Peyer's patch (tissue), 4 donors: ENCODE measurements around the gene PAGE4. TPM values are rescaled to one million over a fixed set of nuclear protein-coding genes. Genes with fewer than 3 reads are reported as not detected.

Experiments
- DNase-seq, 3 donors: peaks; one replicate each; pipeline ENCODE4 v3.0.0-alpha.2; 2017 to 2019
- H3K27ac ChIP-seq, 4 donors: fragments of 200-600 bp; sonication (generic); one replicate each; pipeline ENCODE4 v1.5.1; 2016 to 2019
- H3K27me3 ChIP-seq, 2 donors: fragments of 200-600 bp; sonication (generic); one replicate each; pipeline ENCODE4 v1.5.1; 2019
- H3K36me3 ChIP-seq, 3 donors: fragments of 200-600 bp; sonication (generic); one replicate each; pipeline ENCODE4 v1.5.1; 2016 to 2019
- H3K4me1 ChIP-seq, 4 donors: fragments of 200-600 bp; sonication (generic); one replicate each; pipeline ENCODE4 v1.5.1; 2016 to 2019
- H3K4me3 ChIP-seq, 4 donors: fragments of 200-600 bp; sonication (generic); 1 replicate in 3 of 4; 2 replicates in 1 of 4; pipeline ENCODE4 v1.5.1; 2016 to 2019; ENCODE audit warnings: mild to moderate bottlenecking in 1 of 4
- H3K9me3 ChIP-seq, 4 donors: fragments of 200-600 bp; sonication (generic); one replicate each; pipeline ENCODE4 v1.5.1; 2016 to 2019; ENCODE audit warnings: mild to moderate bottlenecking in 1 of 4
- CTCF ChIP-seq, 6 experiments: fragments of 450-650 bp in 4 of 6; fragments of 200-600 bp in 2 of 6; sonication (generic) in 1 of 6; IDR thresholded peaks; one replicate each; pipeline ENCODE4 v1.5.1; 2017 to 2019; ENCODE audit warnings: antibody characterized with exemption in 6 of 6, mild to moderate bottlenecking in 3 of 6, moderate library complexity in 1 of 6
- POLR2A ChIP-seq, 2 donors: fragments of 450-650 bp; IDR thresholded peaks; one replicate each; pipeline ENCODE4 v1.5.1; 2017; ENCODE audit warnings: antibody characterized with exemption in 2 of 2, mild to moderate bottlenecking in 2 of 2, moderate library complexity in 2 of 2
- total RNA-seq, 4 donors: library from RNA; depleted of rRNA; stranded (reverse); fragments of >200 nt; gene quantifications; one replicate each; pipeline ENCODE4 v1.1.0, GENCODE V29; 2016

Gene PAGE4
- total RNA-seq, 4 donors from 2014 or later: not detected

DNA sequence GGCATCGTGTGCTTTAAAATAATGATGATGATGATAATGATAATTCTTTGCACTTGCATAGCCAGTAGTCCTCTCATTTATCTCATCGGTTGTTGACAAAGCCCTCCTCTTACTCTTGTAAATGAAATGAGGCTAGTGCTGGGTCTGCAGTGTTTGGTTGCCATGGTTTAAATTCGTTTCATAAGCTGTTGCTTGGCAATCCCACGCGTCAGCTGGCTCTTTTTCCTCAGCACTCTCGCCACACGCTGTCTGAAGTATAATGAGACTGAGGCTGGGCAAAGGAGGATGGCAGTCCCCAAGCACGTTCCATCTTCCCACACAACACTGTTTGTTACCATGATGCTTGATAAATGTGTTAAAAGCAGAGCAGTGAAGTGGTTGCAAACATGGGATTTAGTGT, 15.5 kb downstream of the PAGE4 start:
- Histone ChIP-seq H3K27me3 (no peaks in the 10 kb centered on the region), H3K4me1 (no peaks in the 10 kb centered on the region), H3K4me3 (no peak overlapping the region), H3K36me3 (no peaks in the 10 kb centered on the region), H3K9me3 (no peaks in the 10 kb centered on the region), H3K27ac (no peak overlapping the region)
- DNase-seq: no peak
- TF ChIP-seq CTCF (IDR thresholded peaks at IDR 0.05) (no peak), POLR2A (IDR thresholded peaks at IDR 0.05) (no peak)

DNA sequence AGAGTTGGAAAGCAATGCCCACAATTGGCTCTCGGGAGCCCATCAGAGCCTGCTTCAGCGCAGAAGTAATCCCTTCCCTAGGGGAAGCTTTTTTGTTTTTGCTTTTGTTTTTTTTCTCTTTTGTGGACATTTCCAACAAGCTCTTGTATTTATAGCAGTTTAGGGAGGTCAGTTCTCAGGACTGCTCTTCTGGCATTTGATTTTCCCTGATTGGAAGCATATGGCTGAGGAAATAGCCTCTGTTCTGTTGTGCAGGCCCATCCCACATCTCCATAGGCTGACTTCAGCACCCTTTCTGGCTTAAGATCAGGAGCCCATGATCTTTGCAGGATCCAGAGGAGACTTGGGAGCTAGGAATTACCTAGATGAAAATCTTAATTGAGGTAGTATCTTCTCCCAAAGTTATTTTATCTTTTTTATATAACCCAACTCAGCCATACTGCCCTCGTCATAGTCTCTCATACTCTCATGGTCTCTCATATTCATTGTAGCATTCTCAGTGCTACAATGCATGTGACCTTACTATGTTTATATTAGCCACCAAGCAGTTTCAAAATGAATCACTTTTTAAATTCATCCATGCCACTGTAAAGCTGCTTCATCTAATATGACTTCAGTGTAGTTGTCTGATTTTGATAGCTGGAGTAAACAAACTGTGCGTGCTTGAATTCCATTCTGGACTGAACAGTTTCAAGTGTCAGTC, 16.7 kb downstream of the PAGE4 start:
- TF ChIP-seq CTCF (IDR thresholded peaks at IDR 0.05) (no peak), POLR2A (IDR thresholded peaks at IDR 0.05) (no peak)
- no peak for DNase-seq
- H3K27me3 ChIP-seq: no peaks in the 10 kb centered on the region
- no peak overlapping the region for H3K4me3 ChIP-seq
- no peak overlapping the region for H3K27ac ChIP-seq
- no peaks in the 10 kb centered on the region for H3K4me1 ChIP-seq
- no peaks in the 10 kb centered on the region for H3K9me3 ChIP-seq
- no peaks in the 10 kb centered on the region for H3K36me3 ChIP-seq

DNA sequence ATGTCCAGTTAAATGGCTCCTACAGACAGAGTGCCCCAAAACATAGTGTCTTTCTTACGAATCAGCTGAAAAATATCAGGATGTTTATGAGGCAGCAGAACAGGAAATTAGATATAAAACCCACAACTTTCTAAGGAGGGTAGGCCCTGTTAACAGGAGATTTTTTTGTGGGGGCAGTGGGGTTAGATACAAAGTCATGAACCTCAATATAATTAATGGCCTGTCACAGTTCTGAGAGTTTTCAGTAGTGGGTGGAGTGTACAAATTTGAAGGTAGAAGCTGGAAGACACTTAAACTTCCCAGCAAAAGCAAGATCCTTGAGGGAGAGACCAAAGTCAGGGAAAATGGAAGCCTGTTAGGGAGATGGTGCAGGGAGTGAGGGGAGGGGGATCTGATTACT, 17.4 kb downstream of the PAGE4 start:
- no peaks in the 10 kb centered on the region for H3K9me3 ChIP-seq
- H3K27me3 ChIP-seq: no peaks in the 10 kb centered on the region
- no peak overlapping the region for H3K4me3 ChIP-seq
- DNase-seq: no peak
- no peaks in the 10 kb centered on the region for H3K36me3 ChIP-seq
- no peak for TF ChIP-seq CTCF (IDR thresholded peaks at IDR 0.05)
- TF ChIP-seq POLR2A (IDR thresholded peaks at IDR 0.05): no peak
- no peak overlapping the region for H3K27ac ChIP-seq
- H3K4me1 ChIP-seq: no peaks in the 10 kb centered on the region

DNA sequence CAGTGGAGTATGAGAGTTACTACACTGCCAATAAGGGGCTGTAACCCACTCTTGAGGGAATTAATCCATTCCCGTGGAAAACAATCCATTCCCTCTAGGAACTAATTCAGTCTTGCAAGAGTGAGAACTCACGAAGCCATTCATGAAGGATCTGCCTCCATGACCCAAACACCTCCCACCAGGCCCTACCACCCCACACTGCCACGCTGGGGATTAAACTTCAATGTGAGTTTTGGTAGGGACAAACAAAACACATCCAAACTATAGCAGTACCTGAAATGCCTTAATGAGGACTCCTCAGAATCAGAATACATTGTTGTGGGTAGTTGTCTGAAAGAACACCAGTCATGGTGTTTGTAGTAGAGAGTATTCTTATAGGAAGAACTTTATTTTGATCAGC, 19.2 kb downstream of the PAGE4 start:
- Histone ChIP-seq H3K4me1 (no peaks in the 10 kb centered on the region), H3K9me3 (no peaks in the 10 kb centered on the region), H3K36me3 (no peaks in the 10 kb centered on the region), H3K27me3 (no peaks in the 10 kb centered on the region), H3K27ac (no peak overlapping the region), H3K4me3 (no peak overlapping the region)
- TF ChIP-seq POLR2A (IDR thresholded peaks at IDR 0.05) (no peak), CTCF (IDR thresholded peaks at IDR 0.05) (no peak)
- DNase-seq: no peak

DNA sequence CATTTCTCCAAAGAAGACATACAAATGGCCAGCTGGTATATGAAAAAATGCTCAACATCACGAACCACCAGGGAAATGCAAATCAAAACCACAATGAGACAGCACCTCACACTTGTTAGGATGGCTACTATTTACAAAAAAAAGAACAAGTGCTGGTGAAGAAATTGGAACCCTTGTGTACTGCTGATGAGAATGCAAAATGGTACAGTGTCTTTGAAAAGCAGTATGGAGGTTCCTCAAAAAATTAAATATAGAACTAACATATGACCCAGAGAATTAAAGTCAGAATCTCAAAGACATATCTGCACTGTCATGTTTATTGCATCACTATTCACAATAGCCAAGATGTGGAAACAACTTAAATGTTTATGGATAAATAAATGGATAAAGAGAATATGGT, 20.9 kb downstream of the PAGE4 start:
- Histone ChIP-seq H3K27ac (no peak overlapping the region), H3K27me3 (no peaks in the 10 kb centered on the region), H3K36me3 (no peaks in the 10 kb centered on the region), H3K9me3 (no peaks in the 10 kb centered on the region), H3K4me3 (no peak overlapping the region), H3K4me1 (no peaks in the 10 kb centered on the region)
- TF ChIP-seq CTCF (IDR thresholded peaks at IDR 0.05): no peak
- TF ChIP-seq POLR2A (IDR thresholded peaks at IDR 0.05): no peak
- no peak for DNase-seq

- Histone ChIP-seq H3K4me1 (no peaks in the 10 kb centered on the region), H3K9me3 (no peaks in the 10 kb centered on the region), H3K27me3 (no peaks in the 10 kb centered on the region), H3K27ac (no peak overlapping the region), H3K36me3 (no peaks in the 10 kb centered on the region), H3K4me3 (no peak overlapping the region)
- no peak for DNase-seq
- TF ChIP-seq CTCF (IDR thresholded peaks at IDR 0.05): no peak
- TF ChIP-seq POLR2A (IDR thresholded peaks at IDR 0.05): no peak
Observed at GRCh38 chrX:49853661-49854060, 24.6 kb downstream of the PAGE4 start.
